TTC549 (cell line): ENCODE results near the gene AURKAIP1.

Experiments used
- FAIRE-seq: peaks from 2 replicates; lab custom pipeline; 2012; peaks lifted over from hg19 to GRCh38; lab: Jason Lieb, UNC

The AURKAIP1 gene

GRCh38 chr1:1359664-1360468 lies 15.1 kb downstream of the AURKAIP1 start:
- no peak for FAIRE-seq

- no peak for FAIRE-seq
Observed at GRCh38 chr1:1359308-1359663, 15.7 kb downstream of the AURKAIP1 start.

- peak; percentile 72 for FAIRE-seq
Observed at GRCh38 chr1:1358433-1359271, 16.4 kb downstream of the AURKAIP1 start, which contains the start of gene MXRA8. TSS of gene MXRA8 (minus strand) at chr1:1358555. CDS start at chr1:1358504, 51 bp downstream.

- no peak for FAIRE-seq
Observed at GRCh38 chr1:1357871-1358432, 17.1 kb downstream of the AURKAIP1 start.

- FAIRE-seq: no peak
Observed at GRCh38 chr1:1356796-1357401, 18.1 kb downstream of the AURKAIP1 start.

- no peak for FAIRE-seq
Observed at GRCh38 chr1:1356166-1356795, 18.7 kb downstream of the AURKAIP1 start.

GRCh38 chr1:1355416-1355815 lies 19.6 kb downstream of the AURKAIP1 start:
- no peak for FAIRE-seq

GRCh38 chr1:1354271-1355247 lies 20.4 kb downstream of the AURKAIP1 start:
- no peak for FAIRE-seq

- no peak for FAIRE-seq
Observed at GRCh38 chr1:1353389-1354151, 21.4 kb downstream of the AURKAIP1 start.

GRCh38 chr1:1352786-1353388 lies 22.1 kb downstream of the AURKAIP1 start:
- FAIRE-seq: no peak

GRCh38 chr1:1351511-1352427 lies 23.2 kb downstream of the AURKAIP1 start:
- FAIRE-seq: no peak

- FAIRE-seq: no peak
Observed at GRCh38 chr1:1349256-1350012, 25.6 kb downstream of the AURKAIP1 start, which contains the start of gene DVL1. TSS of gene DVL1 (minus strand) at chr1:1349418. CDS start at chr1:1349065, 353 bp downstream.

GRCh38 chr1:1348420-1349255 lies 26.4 kb downstream of the AURKAIP1 start:
- FAIRE-seq: no peak

GRCh38 chr1:1347663-1348419 lies 27.2 kb downstream of the AURKAIP1 start:
- FAIRE-seq: no peak

GRCh38 chr1:1347026-1347595 lies 27.9 kb downstream of the AURKAIP1 start:
- FAIRE-seq: no peak

GRCh38 chr1:1346501-1346890 lies 28.5 kb downstream of the AURKAIP1 start:
- FAIRE-seq: no peak
